DND-41 (cell line): ENCODE data around the gene GAREM2.

Experiments
- ATAC-seq: fragments of 200-7000 bp; cut with Tn5 transposase; 3 replicates; pipeline ENCODE4 v1.9.1; 2021; ENCODE audit warnings: low read depth; ENCODE audit not compliant: insufficient read depth
- DNase-seq: peaks from one replicate; pipeline ENCODE4 v3.0.0-alpha.2; 2020
- H2AFZ ChIP-seq: 2 replicates; pipeline ENCODE4 v1.6.0; 2012; ENCODE audit warnings: low read depth, low read length
- H3K27ac ChIP-seq: 2 replicates; pipeline ENCODE4 v1.5.1; 2012; ENCODE audit warnings: low read length, inconsistent platforms
- H3K27me3 ChIP-seq: fragments of 200-600 bp; sonication (generic); 2 replicates; pipeline ENCODE4 v1.6.0; 2012; ENCODE audit warnings: low read length, mild to moderate bottlenecking, inconsistent platforms; ENCODE audit not compliant: insufficient read depth, poor library complexity
- H3K36me3 ChIP-seq: 2 replicates; pipeline ENCODE4 v1.5.1; 2012; ENCODE audit warnings: low read length, inconsistent platforms; ENCODE audit not compliant: insufficient read depth
- H3K4me1 ChIP-seq: 2 replicates; pipeline ENCODE4 v1.5.1; 2012; ENCODE audit warnings: mild to moderate bottlenecking, low read length; ENCODE audit not compliant: insufficient read depth
- H3K4me2 ChIP-seq: 2 replicates; pipeline ENCODE4 v1.6.0; 2012; ENCODE audit warnings: mild to moderate bottlenecking, moderate library complexity, low read length, inconsistent platforms; ENCODE audit not compliant: insufficient read depth
- H3K4me3 ChIP-seq, 2 experiments: fragments of 200-600 bp in 1 of 2; shearing (Covaris generic) in 1 of 2; 2 replicates each; pipeline ENCODE4 v1.5.1; 2012 to 2016; ENCODE audit warnings: inconsistent platforms in 2 of 2, low read length in 2 of 2, mild to moderate bottlenecking in 2 of 2, low read depth in 1 of 2, moderate library complexity in 1 of 2
- H3K79me2 ChIP-seq: 2 replicates; pipeline ENCODE4 v1.6.0; 2012; ENCODE audit warnings: low read length, inconsistent platforms; ENCODE audit not compliant: insufficient read depth
- H3K9ac ChIP-seq: 2 replicates; pipeline ENCODE4 v1.6.0; 2012; ENCODE audit warnings: low read depth, mild to moderate bottlenecking, inconsistent platforms, low read length, moderate library complexity
- H3K9me3 ChIP-seq: 2 replicates; pipeline ENCODE4 v1.5.1; 2012; ENCODE audit warnings: low read length, moderate library complexity, mild to moderate bottlenecking, inconsistent platforms; ENCODE audit not compliant: insufficient read depth, severe bottlenecking
- H4K20me1 ChIP-seq: 2 replicates; pipeline ENCODE4 v1.6.0; 2012; ENCODE audit warnings: low read length; ENCODE audit not compliant: insufficient read depth
- CTCF ChIP-seq: IDR thresholded peaks from 2 replicates; pipeline ENCODE4 v1.5.1; 2012; ENCODE audit warnings: borderline replicate concordance, low read length, moderate library complexity, mild to moderate bottlenecking; ENCODE audit not compliant: poor library complexity, severe bottlenecking; ENCODE audit errors: extremely low read depth
- EZH2 ChIP-seq: IDR thresholded peaks from 3 replicates; pipeline ENCODE4 v1.6.1; 2012; ENCODE audit warnings: borderline replicate concordance, low read depth, mild to moderate bottlenecking, moderate library complexity, low read length, inconsistent platforms; ENCODE audit not compliant: severe bottlenecking

The GAREM2 gene

GRCh38 chr2:26197516-26197915 lies 24.6 kb downstream of the GAREM2 start:
- DNase-seq (no peak), ATAC-seq (no peak)
- peaks cover 95% of the 10 kb centered on the region for H3K36me3 ChIP-seq
- no peak overlapping the region for H3K9ac ChIP-seq
- no peaks in the 10 kb centered on the region for H3K9me3 ChIP-seq
- no peak overlapping the region for H2AFZ ChIP-seq
- H3K4me1 ChIP-seq, result no peaks in the 10 kb centered on the region
- no peak overlapping the region for H3K4me3 ChIP-seq
- H3K27me3 ChIP-seq, result no peaks in the 10 kb centered on the region
- TF ChIP-seq EZH2, result no peak
- no peak for TF ChIP-seq CTCF
- H3K27ac ChIP-seq, result no peak overlapping the region
- H3K4me2 ChIP-seq, result no peak overlapping the region
- H4K20me1 ChIP-seq, result no peaks in the 10 kb centered on the region
- no peaks in the 10 kb centered on the region for H3K79me2 ChIP-seq

- no peaks in the 10 kb centered on the region for H3K4me1 ChIP-seq
- H3K9ac ChIP-seq, result no peak overlapping the region
- H3K9me3 ChIP-seq, result no peaks in the 10 kb centered on the region
- H3K27ac ChIP-seq, result no peak overlapping the region
- H3K79me2 ChIP-seq, result no peaks in the 10 kb centered on the region
- ATAC-seq (no peak), DNase-seq (no peak)
- no peaks in the 10 kb centered on the region for H4K20me1 ChIP-seq
- H3K27me3 ChIP-seq, result no peaks in the 10 kb centered on the region
- TF ChIP-seq EZH2 (no peak), CTCF (no peak)
- peaks cover 83% of the 10 kb centered on the region for H3K36me3 ChIP-seq
- H2AFZ ChIP-seq, result no peak overlapping the region
- H3K4me3 ChIP-seq, result no peak overlapping the region
- H3K4me2 ChIP-seq, result no peak overlapping the region
Observed at GRCh38 chr2:26202981-26203490, 30.1 kb downstream of the GAREM2 start.

- TF ChIP-seq EZH2 (no peak), CTCF (no peak)
- H3K4me1 ChIP-seq, result no peaks in the 10 kb centered on the region
- no peaks in the 10 kb centered on the region for H3K9me3 ChIP-seq
- no peak overlapping the region for H3K4me2 ChIP-seq
- ATAC-seq, result no peak
- H3K9ac ChIP-seq, result no peak overlapping the region
- no peak overlapping the region for H3K4me3 ChIP-seq
- H4K20me1 ChIP-seq, result no peaks in the 10 kb centered on the region
- DNase-seq, result no peak
- no peak overlapping the region for H2AFZ ChIP-seq
- H3K27ac ChIP-seq, result no peak overlapping the region
- H3K27me3 ChIP-seq, result no peaks in the 10 kb centered on the region
- H3K79me2 ChIP-seq, result no peaks in the 10 kb centered on the region
- H3K36me3 ChIP-seq, result peaks cover 81% of the 10 kb centered on the region
Observed at GRCh38 chr2:26203906-26204305, 31.0 kb downstream of the GAREM2 start.

DNA sequence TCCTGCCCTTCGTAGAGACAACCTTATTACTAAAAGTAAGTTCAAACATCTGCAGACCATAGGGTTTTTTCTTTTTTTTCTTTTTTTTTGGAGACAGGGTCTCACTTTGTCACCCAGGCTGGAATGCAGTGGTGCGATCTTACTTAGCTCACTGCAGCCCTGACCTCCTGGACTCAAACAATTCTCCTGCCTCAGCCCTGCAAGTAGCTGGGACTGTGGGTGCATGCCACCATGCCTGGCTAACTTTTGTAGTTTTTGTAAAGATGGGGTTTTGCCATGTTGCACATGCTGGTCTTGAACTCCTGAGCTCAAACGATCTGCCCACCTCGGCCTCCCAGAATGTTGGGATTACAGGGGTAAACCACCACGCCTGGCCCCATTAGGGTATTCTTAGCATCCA lies 39.1 kb downstream of the GAREM2 start:
- Histone ChIP-seq H3K9me3 (no peaks in the 10 kb centered on the region), H3K27me3 (no peaks in the 10 kb centered on the region), H3K79me2 (no peaks in the 10 kb centered on the region), H3K4me1 (no peaks in the 10 kb centered on the region), H3K9ac (no peak overlapping the region), H4K20me1 (no peaks in the 10 kb centered on the region), H3K27ac (no peak overlapping the region), H3K36me3 (peaks cover 96% of the 10 kb centered on the region), H3K4me2 (no peak overlapping the region), H2AFZ (no peak overlapping the region), H3K4me3 (no peak overlapping the region)
- no peak for ATAC-seq
- TF ChIP-seq EZH2 (no peak), CTCF (no peak)
- no peak for DNase-seq
